ENCODE data around the gene LEPR. TPM values are rescaled to one million over a fixed set of nuclear protein-coding genes. Genes with fewer than 3 reads are reported as not detected.
A peak's percentile ranks its signal among the peaks of the same experiment; 100 is the strongest.

The LEPR gene
- total RNA-seq, 4 donors from 2014 or later = 28.2 to 108 (median 43.7) TPM

- Histone ChIP-seq H3K27ac (no peak overlapping the region), H3K36me3 (peaks cover 0 to 36% (median 0%) of the 10 kb centered on the region in 3 donors), H3K9me3 (no peaks in the 10 kb centered on the region), H3K4me1 (peaks cover 0 to 50% (median 23%) of the 10 kb centered on the region in 4 donors), H3K27me3 (no peaks in the 10 kb centered on the region), H3K4me3 (no peak overlapping the region)
- TF ChIP-seq, protein P1, sequence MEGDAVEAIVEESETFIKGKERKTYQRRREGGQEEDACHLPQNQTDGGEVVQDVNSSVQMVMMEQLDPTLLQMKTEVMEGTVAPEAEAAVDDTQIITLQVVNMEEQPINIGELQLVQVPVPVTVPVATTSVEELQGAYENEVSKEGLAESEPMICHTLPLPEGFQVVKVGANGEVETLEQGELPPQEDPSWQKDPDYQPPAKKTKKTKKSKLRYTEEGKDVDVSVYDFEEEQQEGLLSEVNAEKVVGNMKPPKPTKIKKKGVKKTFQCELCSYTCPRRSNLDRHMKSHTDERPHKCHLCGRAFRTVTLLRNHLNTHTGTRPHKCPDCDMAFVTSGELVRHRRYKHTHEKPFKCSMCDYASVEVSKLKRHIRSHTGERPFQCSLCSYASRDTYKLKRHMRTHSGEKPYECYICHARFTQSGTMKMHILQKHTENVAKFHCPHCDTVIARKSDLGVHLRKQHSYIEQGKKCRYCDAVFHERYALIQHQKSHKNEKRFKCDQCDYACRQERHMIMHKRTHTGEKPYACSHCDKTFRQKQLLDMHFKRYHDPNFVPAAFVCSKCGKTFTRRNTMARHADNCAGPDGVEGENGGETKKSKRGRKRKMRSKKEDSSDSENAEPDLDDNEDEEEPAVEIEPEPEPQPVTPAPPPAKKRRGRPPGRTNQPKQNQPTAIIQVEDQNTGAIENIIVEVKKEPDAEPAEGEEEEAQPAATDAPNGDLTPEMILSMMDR (IDR thresholded peaks at IDR 0.05) = no peak
- TF ChIP-seq POLR2A (IDR thresholded peaks at IDR 0.05) = no peak
- no peak for TF ChIP-seq EP300 (IDR thresholded peaks at IDR 0.05)
- no peak for DNase-seq (ENCODE audit: low spot score in 2 of 2)
- WGBS, 2 donors = 85 to 86% methylated on average over 2 of the region's 2 CpGs
Measured at GRCh38 chr1:65423884-65424572, 3.6 kb downstream of the LEPR start.

GRCh38 chr1:65424573-65424889 is 4.1 kb downstream of the LEPR start:
- Histone ChIP-seq H3K4me1 (peaks cover 0 to 50% (median 23%) of the 10 kb centered on the region in 4 donors), H3K9me3 (no peaks in the 10 kb centered on the region), H3K4me3 (no peak overlapping the region), H3K36me3 (peaks cover 0 to 40% (median 0%) of the 10 kb centered on the region in 3 donors), H3K27me3 (no peaks in the 10 kb centered on the region), H3K27ac (no peak overlapping the region)
- DNase-seq (ENCODE audit: low spot score in 2 of 2) = no peak
- 54 to 70% methylated on average over 1 of the region's 1 CpG for WGBS, 2 donors
- TF ChIP-seq EP300 (IDR thresholded peaks at IDR 0.05) (no peak), POLR2A (IDR thresholded peaks at IDR 0.05) (no peak)
- TF ChIP-seq, protein P1 (IDR thresholded peaks at IDR 0.05) = no peak

DNA sequence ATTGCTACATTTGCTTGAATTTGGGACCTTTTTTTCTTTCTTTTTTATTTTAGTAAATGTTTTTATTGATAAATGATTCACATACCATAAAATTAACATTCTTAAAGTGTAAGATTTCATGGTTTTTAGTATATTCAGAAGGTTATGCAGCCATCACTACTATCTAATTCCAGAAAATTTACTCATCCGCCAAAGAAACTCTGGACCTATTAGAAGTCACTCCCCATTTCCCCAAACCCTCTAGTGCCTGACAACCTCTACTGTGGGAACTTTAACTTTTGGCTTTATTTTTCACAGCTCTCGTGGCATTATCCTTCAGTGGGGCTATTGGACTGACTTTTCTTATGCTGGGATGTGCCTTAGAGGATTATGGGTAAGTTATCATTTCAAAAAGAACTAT is 4.5 kb downstream of the LEPR start:
- H3K36me3 ChIP-seq = peaks cover 0 to 44% (median 0%) of the 10 kb centered on the region in 3 donors
- WGBS, 2 donors = 95 to 99% methylated on average over 2 of the region's 2 CpGs
- no peaks in the 10 kb centered on the region for H3K9me3 ChIP-seq
- no peak overlapping the region for H3K4me3 ChIP-seq
- H3K27ac ChIP-seq = no peak overlapping the region
- H3K4me1 ChIP-seq = peaks cover 0 to 52% (median 23%) of the 10 kb centered on the region in 4 donors
- no peak for DNase-seq (ENCODE audit: low spot score in 2 of 2)
- TF ChIP-seq EP300 (IDR thresholded peaks at IDR 0.05) (no peak), POLR2A (IDR thresholded peaks at IDR 0.05) (no peak)
- TF ChIP-seq, protein P1 (IDR thresholded peaks at IDR 0.05) = no peak
- no peaks in the 10 kb centered on the region for H3K27me3 ChIP-seq

GRCh38 chr1:65425697-65426096 is 5.2 kb downstream of the LEPR start:
- Histone ChIP-seq H3K4me1 (peaks cover 0 to 59% (median 23%) of the 10 kb centered on the region in 4 donors), H3K27me3 (no peaks in the 10 kb centered on the region), H3K4me3 (no peak overlapping the region), H3K27ac (no peak overlapping the region), H3K9me3 (no peaks in the 10 kb centered on the region), H3K36me3 (peaks cover 0 to 48% (median 0%) of the 10 kb centered on the region in 3 donors)
- WGBS, 2 donors = 84 to 86% methylated on average over 3 of the region's 3 CpGs
- TF ChIP-seq, protein P1 (IDR thresholded peaks at IDR 0.05) = no peak
- TF ChIP-seq POLR2A (IDR thresholded peaks at IDR 0.05) = no peak
- no peak for TF ChIP-seq EP300 (IDR thresholded peaks at IDR 0.05)
- no peak for DNase-seq (ENCODE audit: low spot score in 2 of 2)

- H3K27me3 ChIP-seq = no peaks in the 10 kb centered on the region
- WGBS, 2 donors = 91 to 93% methylated on average over 2 of the region's 2 CpGs
- peaks cover 0 to 46% (median 4%) of the 10 kb centered on the region in 4 donors for H3K4me1 ChIP-seq
- no peak overlapping the region for H3K4me3 ChIP-seq
- H3K9me3 ChIP-seq = no peaks in the 10 kb centered on the region
- no peak for DNase-seq (ENCODE audit: low spot score in 2 of 2)
- H3K27ac ChIP-seq = peak overlapping the region in 2 of 4 donors; percentile 52 to 54
- TF ChIP-seq, protein P1 (IDR thresholded peaks at IDR 0.05) = no peak
- TF ChIP-seq EP300 (IDR thresholded peaks at IDR 0.05) (no peak), POLR2A (IDR thresholded peaks at IDR 0.05) (no peak)
- peaks cover 0 to 65% (median 0%) of the 10 kb centered on the region in 3 donors for H3K36me3 ChIP-seq
Measured at GRCh38 chr1:65429078-65429477, 8.6 kb downstream of the LEPR start.

Measured in tibial nerve (tissue), 4 donors.